PC-3 (cell line): ENCODE results near the gene TAS1R1. TPM values are rescaled to one million over a fixed set of nuclear protein-coding genes. Genes with fewer than 3 reads are reported as not detected.

ENCODE experiments used
- ATAC-seq: fragments of 200-7000 bp; cut with Tn5 transposase; 2 replicates; pipeline ENCODE4 v1.9.1; 2020; ENCODE audit warnings: mild to moderate bottlenecking, moderate library complexity
- BruUV-seq: library from RNA; stranded (reverse); fragments of 400-500 nt; replicated peaks from 2 replicates; lab custom pipeline; 2021; lab: Mats Ljungman, UMichigan
- CTCF ChIA-PET: fragments of 300-600 bp; sonication (Branson Sonifier 250); formaldehyde crosslinking; loops from one replicate; lab custom pipeline; 2022; ENCODE audit warnings: antibody characterized with exemption; lab: Charles Lee
- POLR2A ChIA-PET: fragments of 300-600 bp; sonication (Branson Sonifier 250); formaldehyde crosslinking; loops from one replicate; lab custom pipeline; 2022; ENCODE audit warnings: antibody characterized with exemption; ENCODE audit not compliant: unreplicated experiment; lab: Charles Lee
- DNase-seq: peaks from one replicate; pipeline ENCODE4 v3.0.0-alpha.2; 2015
- H2AFZ ChIP-seq: fragments of 300-600 bp; sonication (generic); 2 replicates; pipeline ENCODE4 v1.6.0; 2016; ENCODE audit warnings: antibody characterized with exemption, low read length
- H3F3A ChIP-seq: fragments of 300-600 bp; sonication (generic); one replicate; pipeline ENCODE4 v1.6.0; 2017; ENCODE audit warnings: antibody characterized with exemption, low read length, control low read depth, mild to moderate bottlenecking; ENCODE audit not compliant: unreplicated experiment
- H3K27ac ChIP-seq: fragments of 300-600 bp; sonication (generic); 2 replicates; pipeline ENCODE4 v1.5.1; 2016; ENCODE audit warnings: mild to moderate bottlenecking, low read length
- H3K27me3 ChIP-seq: fragments of 300-600 bp; sonication (generic); 2 replicates; pipeline ENCODE4 v1.6.1; 2016; ENCODE audit warnings: low read length, mixed read lengths
- H3K36me3 ChIP-seq: fragments of 300-600 bp; sonication (generic); 2 replicates; pipeline ENCODE4 v1.6.1; 2016; ENCODE audit warnings: low read depth, mixed run types, low read length, mixed read lengths
- H3K4me1 ChIP-seq: fragments of 300-600 bp; sonication (generic); 2 replicates; pipeline ENCODE4 v1.5.1; 2016; ENCODE audit warnings: low read length; ENCODE audit not compliant: insufficient read depth
- H3K4me2 ChIP-seq: fragments of 300-600 bp; sonication (generic); 2 replicates; pipeline ENCODE4 v1.6.0; 2016; ENCODE audit warnings: low read length
- H3K4me3 ChIP-seq: fragments of 300-600 bp; sonication (generic); 2 replicates; pipeline ENCODE4 v1.5.1; 2016; ENCODE audit warnings: mild to moderate bottlenecking, low read length, mixed read lengths
- H3K79me2 ChIP-seq: fragments of 300-600 bp; sonication (generic); 2 replicates; pipeline ENCODE4 v1.6.1; 2017; ENCODE audit warnings: low read length, mixed read lengths
- H3K9ac ChIP-seq: fragments of 300-600 bp; sonication (generic); 2 replicates; pipeline ENCODE4 v1.6.0; 2016; ENCODE audit warnings: mild to moderate bottlenecking, low read length
- H3K9me2 ChIP-seq: fragments of 300-600 bp; sonication (generic); replicated peaks from 2 replicates; pipeline ENCODE4 v1.6.1; 2016; ENCODE audit warnings: mixed run types, low read length, mixed read lengths
- H3K9me3 ChIP-seq: fragments of 300-600 bp; sonication (generic); 2 replicates; pipeline ENCODE4 v1.6.1; 2016; ENCODE audit warnings: low read length, mixed read lengths
- H4K20me1 ChIP-seq: fragments of 300-600 bp; sonication (generic); 2 replicates; pipeline ENCODE4 v1.6.1; 2016; ENCODE audit warnings: low read length, mixed read lengths
- CTCF ChIP-seq: fragments of 300-600 bp; sonication (generic); conservative IDR thresholded peaks from 2 replicates; pipeline ENCODE4 v1.5.1; 2017; ENCODE audit warnings: antibody characterized with exemption, low read depth, mild to moderate bottlenecking, low read length
- EZH2 ChIP-seq: fragments of 300-600 bp; sonication (generic); IDR thresholded peaks from one replicate; pipeline ENCODE4 v1.6.1; 2017; ENCODE audit warnings: antibody characterized with exemption, mild to moderate bottlenecking, low read length; ENCODE audit not compliant: unreplicated experiment
- EZH2phosphoT487 ChIP-seq: fragments of 300-600 bp; sonication (generic); IDR thresholded peaks from 2 replicates; pipeline ENCODE4 v1.6.1; 2018; ENCODE audit warnings: mild to moderate bottlenecking, antibody characterized with exemption, low read length, borderline replicate concordance
- intact Hi-C: fragments of 100-400 bp; cut with micrococcal nuclease; formaldehyde crosslinking; loops from 2 replicates; pipeline ENCODE4 v1.9.0; 2023
- total RNA-seq: library from RNA; depleted of rRNA; stranded (reverse); fragments of >200 nt; gene quantifications from 2 replicates; pipeline ENCODE4 v1.2.3, GENCODE V29; 2014

The TAS1R1 gene
- total RNA-seq, 1 experiment from 2014 or later, result not detected

- H3K4me2 ChIP-seq, result no peak overlapping the region
- no peaks in the 10 kb centered on the region for H3F3A ChIP-seq
- no peaks in the 10 kb centered on the region for H3K27me3 ChIP-seq
- H3K36me3 ChIP-seq, result no peaks in the 10 kb centered on the region
- ATAC-seq (no peak), DNase-seq (no peak)
- H3K9ac ChIP-seq, result no peak overlapping the region
- H2AFZ ChIP-seq, result no peak overlapping the region
- no peak overlapping the region for H3K27ac ChIP-seq
- H3K9me2 ChIP-seq, result no peaks in the 10 kb centered on the region
- no TSS peak for BruUV-seq
- TF ChIP-seq CTCF, result no peak
- TF ChIP-seq EZH2, result no peak
- intact Hi-C loops, result no loop called here
- no peak overlapping the region for H3K4me3 ChIP-seq
- no peaks in the 10 kb centered on the region for H3K4me1 ChIP-seq
- POLR2A ChIA-PET, result no interaction called here
- CTCF ChIA-PET, result no interaction called here
- no peaks in the 10 kb centered on the region for H4K20me1 ChIP-seq
- H3K9me3 ChIP-seq, result no peaks in the 10 kb centered on the region
- H3K79me2 ChIP-seq, result no peaks in the 10 kb centered on the region
These were observed 45.7 kb upstream of the TAS1R1 start for GRCh38 chr1:6509220-6509918.

DNA sequence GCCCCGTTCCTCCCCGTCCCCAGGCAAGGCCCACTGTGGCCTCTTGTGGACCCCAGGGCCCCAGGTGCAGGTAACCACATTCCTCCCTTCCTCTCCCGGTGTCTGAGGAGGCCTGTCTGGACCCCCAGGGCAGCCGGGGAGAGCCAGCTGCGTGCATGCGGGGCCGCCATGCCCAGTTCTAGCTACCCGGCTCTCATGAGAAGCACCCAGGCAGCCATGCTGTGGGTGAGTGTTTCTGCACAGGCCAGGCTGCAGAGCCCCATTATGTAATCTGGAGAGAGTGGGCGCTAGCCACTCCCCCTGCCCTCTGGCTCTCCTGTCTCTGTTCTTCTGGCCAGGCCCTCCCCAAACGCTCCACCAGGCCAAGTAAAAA lies 45.2 kb upstream of the TAS1R1 start:
- CTCF ChIA-PET, result no interaction called here
- no peaks in the 10 kb centered on the region for H3K4me1 ChIP-seq
- intact Hi-C loops, result no loop called here
- H2AFZ ChIP-seq, result no peak overlapping the region
- POLR2A ChIA-PET, result no interaction called here
- no peak overlapping the region for H3K4me2 ChIP-seq
- H3K79me2 ChIP-seq, result no peaks in the 10 kb centered on the region
- H3K36me3 ChIP-seq, result no peaks in the 10 kb centered on the region
- no peak overlapping the region for H3K4me3 ChIP-seq
- BruUV-seq, result no TSS peak
- no peak overlapping the region for H3K27ac ChIP-seq
- no peak for DNase-seq
- H3K9me3 ChIP-seq, result no peaks in the 10 kb centered on the region
- TF ChIP-seq EZH2phosphoT487 (no peak), CTCF (no peak), EZH2 (no peak)
- no peaks in the 10 kb centered on the region for H3K27me3 ChIP-seq
- H3K9me2 ChIP-seq, result no peaks in the 10 kb centered on the region
- H3K9ac ChIP-seq, result no peak overlapping the region
- ATAC-seq, result no peak
- no peaks in the 10 kb centered on the region for H4K20me1 ChIP-seq
- H3F3A ChIP-seq, result no peaks in the 10 kb centered on the region

- BruUV-seq, result no TSS peak
- H4K20me1 ChIP-seq, result no peaks in the 10 kb centered on the region
- no peak overlapping the region for H3K9ac ChIP-seq
- POLR2A ChIA-PET, result no interaction called here
- no peak overlapping the region for H3K27ac ChIP-seq
- no peak for DNase-seq
- H3F3A ChIP-seq, result no peaks in the 10 kb centered on the region
- no peaks in the 10 kb centered on the region for H3K9me2 ChIP-seq
- H3K79me2 ChIP-seq, result no peaks in the 10 kb centered on the region
- H3K4me2 ChIP-seq, result no peak overlapping the region
- no peak for TF ChIP-seq EZH2phosphoT487
- no peak for TF ChIP-seq CTCF
- TF ChIP-seq EZH2, result no peak
- no peaks in the 10 kb centered on the region for H3K4me1 ChIP-seq
- CTCF ChIA-PET, result no interaction called here
- no peaks in the 10 kb centered on the region for H3K9me3 ChIP-seq
- H2AFZ ChIP-seq, result no peak overlapping the region
- no peak for ATAC-seq
- no peak overlapping the region for H3K4me3 ChIP-seq
- H3K36me3 ChIP-seq, result no peaks in the 10 kb centered on the region
- intact Hi-C loops, result no loop called here
- no peaks in the 10 kb centered on the region for H3K27me3 ChIP-seq
These were observed 44.6 kb upstream of the TAS1R1 start for GRCh38 chr1:6510493-6510892.
